Fibroblast of lung (primary cell): ENCODE results near the gene MYBPC2.

ENCODE experiments used
- CTCF ChIP-seq, 2 donors: IDR thresholded peaks in 1 of 2; conservative IDR thresholded peaks in 1 of 2; 1 replicate in 1 of 2; 2 replicates in 1 of 2; pipeline ENCODE4 v1.5.1; 2011 to 2012; ENCODE audit warnings: low read length in 2 of 2, control low read depth in 1 of 2, inconsistent platforms in 1 of 2, low read depth in 1 of 2, mild to moderate bottlenecking in 1 of 2
- EZH2 ChIP-seq: IDR thresholded peaks from 2 replicates; pipeline ENCODE4 v1.5.1; 2012; ENCODE audit warnings: low read length, control low read depth, mild to moderate bottlenecking; ENCODE audit errors: missing control alignments

GRCh38 chr19:50494186-50495019, 61.7 kb downstream of the MYBPC2 start:
- TF ChIP-seq CTCF (conservative IDR thresholded peaks at IDR 0.05 in 1 of 2, IDR thresholded peaks at IDR 0.05 in 1 of 2; ENCODE audit: low read depth in 1 of 2, low read length in 2 of 2) (no peak), EZH2 (no peak)
